MM.1S (cell line): ENCODE results near the gene ZCWPW1.

Source experiments
- DNase-seq: peaks from one replicate; pipeline ENCODE4 v3.0.0-alpha.2; 2015
- H2AFZ ChIP-seq: fragments of 300-600 bp; sonication (generic); 2 replicates; pipeline ENCODE4 v1.6.0; 2016; ENCODE audit warnings: antibody characterized with exemption, low read length
- H3F3A ChIP-seq: fragments of 300-600 bp; sonication (generic); 2 replicates; pipeline ENCODE4 v1.6.1; 2016; ENCODE audit warnings: mild to moderate bottlenecking, antibody characterized with exemption, low read length, moderate library complexity, mixed read lengths; ENCODE audit not compliant: insufficient read depth
- H3K27ac ChIP-seq: fragments of 300-600 bp; sonication (generic); 2 replicates; pipeline ENCODE4 v1.5.1; 2016; ENCODE audit warnings: mild to moderate bottlenecking, low read length
- H3K27me3 ChIP-seq: fragments of 300-600 bp; sonication (generic); replicated peaks from 2 replicates; pipeline ENCODE4 v1.6.0; 2016; ENCODE audit warnings: low read length; ENCODE audit not compliant: insufficient read depth
- H3K36me3 ChIP-seq: fragments of 300-600 bp; sonication (generic); replicated peaks from 2 replicates; pipeline ENCODE4 v1.6.1; 2016; ENCODE audit warnings: mild to moderate bottlenecking, low read length, mixed read lengths; ENCODE audit not compliant: insufficient read depth
- H3K4me1 ChIP-seq: fragments of 300-600 bp; sonication (generic); 2 replicates; pipeline ENCODE4 v1.6.1; 2016; ENCODE audit warnings: low read length, mixed read lengths
- H3K4me2 ChIP-seq: fragments of 300-600 bp; sonication (generic); 2 replicates; pipeline ENCODE4 v1.6.0; 2016; ENCODE audit warnings: low read depth, low read length
- H3K4me3 ChIP-seq: fragments of 300-600 bp; sonication (generic); 2 replicates; pipeline ENCODE4 v1.5.1; 2016; ENCODE audit warnings: low read length, mixed read lengths
- H3K79me2 ChIP-seq: fragments of 300-600 bp; sonication (generic); 2 replicates; pipeline ENCODE4 v1.6.1; 2016; ENCODE audit warnings: mixed run types, low read length, mixed read lengths
- H3K9ac ChIP-seq: fragments of 300-600 bp; sonication (generic); 2 replicates; pipeline ENCODE4 v1.6.1; 2016; ENCODE audit warnings: low read length, mixed read lengths
- H3K9me2 ChIP-seq: fragments of 300-600 bp; sonication (generic); replicated peaks from 2 replicates; pipeline ENCODE4 v1.6.1; 2016; ENCODE audit warnings: mild to moderate bottlenecking, low read length, mixed read lengths; ENCODE audit not compliant: insufficient read depth
- H3K9me3 ChIP-seq: fragments of 300-600 bp; sonication (generic); replicated peaks from 2 replicates; pipeline ENCODE4 v1.6.1; 2016; ENCODE audit warnings: mild to moderate bottlenecking, low read length, mixed read lengths; ENCODE audit not compliant: insufficient read depth
- H4K20me1 ChIP-seq: fragments of 300-600 bp; sonication (generic); 2 replicates; pipeline ENCODE4 v1.6.1; 2016; ENCODE audit warnings: mild to moderate bottlenecking, low read length, moderate library complexity, mixed read lengths; ENCODE audit not compliant: insufficient read depth
- CTCF ChIP-seq: fragments of 300-600 bp; sonication (generic); IDR thresholded peaks from 2 replicates; pipeline ENCODE4 v1.5.1; 2016; ENCODE audit warnings: antibody characterized with exemption, low read length, mixed read lengths
- EZH2 ChIP-seq: fragments of 300-600 bp; sonication (generic); optimal IDR thresholded peaks from 2 replicates; pipeline ENCODE3; 2017; ENCODE audit warnings: low read depth, mild to moderate bottlenecking, antibody characterized with exemption, low read length, mixed read lengths
- EZH2phosphoT487 ChIP-seq: fragments of 300-600 bp; sonication (generic); IDR thresholded peaks from 2 replicates; pipeline ENCODE4 v1.6.1; 2018; ENCODE audit warnings: antibody characterized with exemption, low read length

ZCWPW1 gene

GRCh38 chr7:100393233-100393905 is 35.1 kb downstream of the ZCWPW1 start:
- Histone ChIP-seq H4K20me1 (no peaks in the 10 kb centered on the region), H3K9ac (no peak overlapping the region), H3K9me2 (no peaks in the 10 kb centered on the region), H3K9me3 (no peaks in the 10 kb centered on the region), H3K4me1 (peaks cover 18% of the 10 kb centered on the region), H3F3A (peaks cover 21% of the 10 kb centered on the region), H3K4me3 (no peak overlapping the region), H3K27me3 (peaks cover 11% of the 10 kb centered on the region), H3K36me3 (no peaks in the 10 kb centered on the region), H3K79me2 (no peaks in the 10 kb centered on the region), H3K27ac (no peak overlapping the region), H2AFZ (no peak overlapping the region), H3K4me2 (no peak overlapping the region)
- TF ChIP-seq EZH2 (no peak), CTCF (no peak), EZH2phosphoT487 (no peak)
- no peak for DNase-seq

- peaks cover 5% of the 10 kb centered on the region for H3F3A ChIP-seq
- peaks cover 3% of the 10 kb centered on the region; the same call in 1 of the 2 replicates for H3K27me3 ChIP-seq
- no peak overlapping the region for H3K4me2 ChIP-seq
- no peaks in the 10 kb centered on the region for H3K36me3 ChIP-seq
- no peak overlapping the region for H3K9ac ChIP-seq
- DNase-seq: no peak
- no peaks in the 10 kb centered on the region for H3K9me2 ChIP-seq
- no peaks in the 10 kb centered on the region for H3K4me1 ChIP-seq
- H2AFZ ChIP-seq: no peak overlapping the region
- no peaks in the 10 kb centered on the region for H3K79me2 ChIP-seq
- no peak overlapping the region for H3K4me3 ChIP-seq
- TF ChIP-seq EZH2phosphoT487 (no peak), EZH2 (no peak), CTCF (no peak)
- H4K20me1 ChIP-seq: no peaks in the 10 kb centered on the region
- no peak overlapping the region for H3K27ac ChIP-seq
- H3K9me3 ChIP-seq: no peaks in the 10 kb centered on the region
Measured at GRCh38 chr7:100390286-100391009, 38.1 kb downstream of the ZCWPW1 start.

- no peak overlapping the region for H3K27ac ChIP-seq
- no peak overlapping the region for H3K9ac ChIP-seq
Measured at GRCh38 chr7:100389437-100390088, 38.9 kb downstream of the ZCWPW1 start.

More at GRCh38 chr7:100389437-100390088, 38.9 kb downstream of the ZCWPW1 start:
- no peaks in the 10 kb centered on the region for H3K9me3 ChIP-seq
- no peak overlapping the region for H3K4me3 ChIP-seq
- H3F3A ChIP-seq: no peaks in the 10 kb centered on the region
- no peaks in the 10 kb centered on the region for H3K9me2 ChIP-seq
- H3K79me2 ChIP-seq: no peaks in the 10 kb centered on the region
- no peaks in the 10 kb centered on the region for H3K36me3 ChIP-seq
- no peaks in the 10 kb centered on the region for H3K4me1 ChIP-seq
- H3K27me3 ChIP-seq: no peaks in the 10 kb centered on the region
- no peak overlapping the region for H3K4me2 ChIP-seq
- H2AFZ ChIP-seq: no peak overlapping the region
- TF ChIP-seq EZH2 (no peak), CTCF (no peak), EZH2phosphoT487 (no peak)
- no peaks in the 10 kb centered on the region for H4K20me1 ChIP-seq
- DNase-seq: no peak
